Measurements from ENCODE around the gene TSPO2. TPM values are rescaled to one million over a fixed set of nuclear protein-coding genes. Genes with fewer than 3 reads are reported as not detected.

TSPO2 gene
- total and polyA plus RNA-seq, 2 of the 8 experiments (the other 6 are each of a cell fraction or from before 2014, with no cell fraction given), result not detected

DNA sequence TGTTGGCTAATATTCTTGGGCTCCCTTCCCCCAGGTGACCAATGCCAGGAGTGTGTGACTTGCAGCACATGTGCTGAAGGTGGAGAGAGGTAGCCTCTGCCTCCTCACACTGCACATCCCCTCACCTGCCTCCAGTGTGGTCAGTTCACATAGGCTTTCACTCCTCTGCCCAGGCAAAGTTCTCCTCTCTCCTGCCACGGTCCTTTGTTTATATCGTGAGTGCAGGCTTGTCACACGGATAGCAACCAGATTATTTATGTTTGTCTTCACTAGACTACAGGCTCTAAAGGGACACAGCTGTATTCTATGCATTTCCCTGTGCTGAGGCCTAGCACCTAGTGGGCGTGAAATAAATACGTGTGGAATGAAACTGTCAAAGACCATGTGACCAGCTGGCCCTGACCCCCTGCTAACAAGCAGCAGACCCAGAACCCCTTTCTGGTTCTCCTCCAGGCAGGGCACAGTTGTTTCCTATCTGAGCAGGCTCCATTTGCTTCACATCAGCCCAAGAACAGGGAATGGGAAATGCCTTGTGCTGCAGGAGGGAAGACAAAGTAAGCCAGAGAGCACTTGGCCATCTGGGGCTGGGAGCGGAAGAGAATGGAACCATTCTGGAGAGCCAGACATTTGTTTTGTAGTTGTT is 45.6 kb upstream of the TSPO2 start (continued):
- TF ChIP-seq, protein P1, sequence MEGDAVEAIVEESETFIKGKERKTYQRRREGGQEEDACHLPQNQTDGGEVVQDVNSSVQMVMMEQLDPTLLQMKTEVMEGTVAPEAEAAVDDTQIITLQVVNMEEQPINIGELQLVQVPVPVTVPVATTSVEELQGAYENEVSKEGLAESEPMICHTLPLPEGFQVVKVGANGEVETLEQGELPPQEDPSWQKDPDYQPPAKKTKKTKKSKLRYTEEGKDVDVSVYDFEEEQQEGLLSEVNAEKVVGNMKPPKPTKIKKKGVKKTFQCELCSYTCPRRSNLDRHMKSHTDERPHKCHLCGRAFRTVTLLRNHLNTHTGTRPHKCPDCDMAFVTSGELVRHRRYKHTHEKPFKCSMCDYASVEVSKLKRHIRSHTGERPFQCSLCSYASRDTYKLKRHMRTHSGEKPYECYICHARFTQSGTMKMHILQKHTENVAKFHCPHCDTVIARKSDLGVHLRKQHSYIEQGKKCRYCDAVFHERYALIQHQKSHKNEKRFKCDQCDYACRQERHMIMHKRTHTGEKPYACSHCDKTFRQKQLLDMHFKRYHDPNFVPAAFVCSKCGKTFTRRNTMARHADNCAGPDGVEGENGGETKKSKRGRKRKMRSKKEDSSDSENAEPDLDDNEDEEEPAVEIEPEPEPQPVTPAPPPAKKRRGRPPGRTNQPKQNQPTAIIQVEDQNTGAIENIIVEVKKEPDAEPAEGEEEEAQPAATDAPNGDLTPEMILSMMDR (IDR thresholded peaks at IDR 0.05; ENCODE audit: control extremely low read depth in 1 of 3, insufficient read depth in 1 of 3, low read depth in 1 of 3, low read length in 3 of 3), result no peak

Measured in H1 (cell line).